H1 (cell line): Measurements from ENCODE around the gene CSTF2T.

Source experiments
- EZH2 ChIP-seq: fragments of 200-600 bp; sonication (generic); IDR thresholded peaks from 2 replicates; pipeline ENCODE4 v1.7.1; 2012; ENCODE audit warnings: low read depth, mild to moderate bottlenecking, moderate library complexity, low read length, inconsistent platforms; ENCODE audit not compliant: severe bottlenecking
- TF ChIP-seq, protein P1 (sequence below), 3 experiments: IDR thresholded peaks; 1 replicate in 2 of 3; 2 replicates in 1 of 3; pipeline versions ENCODE4 v1.5.1 to v1.6.1; 2011; ENCODE audit warnings: low read length in 3 of 3, mild to moderate bottlenecking in 3 of 3, inconsistent platforms in 2 of 3, low read depth in 1 of 3, moderate library complexity in 1 of 3; ENCODE audit not compliant: insufficient read depth in 1 of 3; ENCODE audit errors: control extremely low read depth in 1 of 3

DNA sequence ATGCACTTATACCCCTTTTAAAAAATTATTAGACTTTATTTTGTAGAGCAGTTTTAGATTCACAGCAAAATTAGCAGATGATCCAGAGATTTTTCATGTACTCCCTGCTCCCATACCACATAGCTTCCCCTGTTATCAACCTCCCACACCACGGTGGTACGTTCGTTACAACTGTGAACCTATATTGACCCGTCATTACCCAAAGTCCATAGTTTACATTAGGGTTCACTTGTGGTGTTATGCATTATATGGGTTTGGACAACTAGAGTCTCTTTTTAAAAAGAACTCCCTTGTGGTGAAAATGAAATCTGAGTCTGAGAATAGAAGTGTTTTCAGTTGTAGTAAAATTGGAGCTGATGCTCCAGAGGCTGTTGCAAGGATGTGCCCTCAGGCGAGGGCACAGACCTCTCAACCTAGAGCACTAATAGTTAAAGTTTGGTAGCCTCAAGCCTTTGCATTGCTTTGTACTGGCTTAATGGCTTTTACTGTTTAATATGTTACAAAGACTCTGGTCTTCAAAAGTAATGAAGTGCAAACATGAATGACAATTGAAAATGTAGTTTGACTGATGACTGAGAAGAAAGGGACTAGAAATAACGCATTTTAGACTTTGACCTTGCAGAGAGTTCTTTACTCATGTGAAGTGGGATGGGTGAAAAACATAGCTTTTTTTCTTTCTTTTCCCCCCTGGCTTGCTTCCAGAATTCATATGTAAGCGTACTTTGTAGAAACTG, 30.6 kb upstream of the CSTF2T start:
- TF ChIP-seq EZH2 = no peak
- TF ChIP-seq, protein P1, sequence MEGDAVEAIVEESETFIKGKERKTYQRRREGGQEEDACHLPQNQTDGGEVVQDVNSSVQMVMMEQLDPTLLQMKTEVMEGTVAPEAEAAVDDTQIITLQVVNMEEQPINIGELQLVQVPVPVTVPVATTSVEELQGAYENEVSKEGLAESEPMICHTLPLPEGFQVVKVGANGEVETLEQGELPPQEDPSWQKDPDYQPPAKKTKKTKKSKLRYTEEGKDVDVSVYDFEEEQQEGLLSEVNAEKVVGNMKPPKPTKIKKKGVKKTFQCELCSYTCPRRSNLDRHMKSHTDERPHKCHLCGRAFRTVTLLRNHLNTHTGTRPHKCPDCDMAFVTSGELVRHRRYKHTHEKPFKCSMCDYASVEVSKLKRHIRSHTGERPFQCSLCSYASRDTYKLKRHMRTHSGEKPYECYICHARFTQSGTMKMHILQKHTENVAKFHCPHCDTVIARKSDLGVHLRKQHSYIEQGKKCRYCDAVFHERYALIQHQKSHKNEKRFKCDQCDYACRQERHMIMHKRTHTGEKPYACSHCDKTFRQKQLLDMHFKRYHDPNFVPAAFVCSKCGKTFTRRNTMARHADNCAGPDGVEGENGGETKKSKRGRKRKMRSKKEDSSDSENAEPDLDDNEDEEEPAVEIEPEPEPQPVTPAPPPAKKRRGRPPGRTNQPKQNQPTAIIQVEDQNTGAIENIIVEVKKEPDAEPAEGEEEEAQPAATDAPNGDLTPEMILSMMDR (IDR thresholded peaks at IDR 0.05; ENCODE audit: control extremely low read depth in 1 of 3, insufficient read depth in 1 of 3, low read depth in 1 of 3, low read length in 3 of 3) = no peak
